ENCODE results near the gene FOXE3. TPM values are rescaled to one million over a fixed set of nuclear protein-coding genes. Genes with fewer than 3 reads are reported as not detected.

FOXE3 gene
- total RNA-seq, 1 donor from 2014 or later: not detected

- intact Hi-C loops (cut with micrococcal nuclease): no loop called here
Observed at GRCh38 chr1:47403321-47403910, 12.7 kb upstream of the FOXE3 start.

GRCh38 chr1:47405697-47406096 is 10.4 kb upstream of the FOXE3 start:
- intact Hi-C loops (cut with micrococcal nuclease): no loop called here

GRCh38 chr1:47406966-47407365 is 9.1 kb upstream of the FOXE3 start:
- intact Hi-C loops (cut with micrococcal nuclease): no loop called here

- intact Hi-C loops (cut with micrococcal nuclease): no loop called here
Observed at GRCh38 chr1:47407481-47407880, 8.6 kb upstream of the FOXE3 start.

GRCh38 chr1:47409311-47410067 is 6.6 kb upstream of the FOXE3 start:
- intact Hi-C loops (cut with micrococcal nuclease): no loop called here

- intact Hi-C loops (cut with micrococcal nuclease): no loop called here
Observed at GRCh38 chr1:47410068-47410455, 6.0 kb upstream of the FOXE3 start.

- intact Hi-C loops (cut with micrococcal nuclease): no loop called here
Observed at GRCh38 chr1:47411436-47411835, 4.6 kb upstream of the FOXE3 start.

- intact Hi-C loops (cut with micrococcal nuclease): no loop called here
Observed at GRCh38 chr1:47412437-47412836, 3.6 kb upstream of the FOXE3 start.

- intact Hi-C loops (cut with micrococcal nuclease): no loop called here
Observed at GRCh38 chr1:47416319-47417169, 459 bp downstream of the FOXE3 start.

GRCh38 chr1:47417170-47418044 is 1.3 kb downstream of the FOXE3 start:
- intact Hi-C loops (cut with micrococcal nuclease): loop anchor here (2.0 kb wide), 1 partner anchor 19 kb away; no protein-coding TSS in a partner anchor

GRCh38 chr1:47418122-47418521 is 2.0 kb downstream of the FOXE3 start:
- intact Hi-C loops (cut with micrococcal nuclease): loop anchor here (2.0 kb wide), 1 partner anchor 19 kb away; no protein-coding TSS in a partner anchor

- intact Hi-C loops (cut with micrococcal nuclease): loop anchor here (2.0 kb wide), 1 partner anchor 18 kb away; no protein-coding TSS in a partner anchor
Observed at GRCh38 chr1:47418681-47419325, 2.7 kb downstream of the FOXE3 start.

- intact Hi-C loops (cut with micrococcal nuclease): no loop called here
Observed at GRCh38 chr1:47420547-47420946, 4.5 kb downstream of the FOXE3 start.

- intact Hi-C loops (cut with micrococcal nuclease): loop anchor here (1.0 kb wide), 1 partner anchor 35 kb away; no protein-coding TSS in a partner anchor
Observed at GRCh38 chr1:47423872-47424271, 7.8 kb downstream of the FOXE3 start.

GRCh38 chr1:47424336-47424982 is 8.4 kb downstream of the FOXE3 start:
- intact Hi-C loops (cut with micrococcal nuclease): loop anchor here (1.0 kb wide), 1 partner anchor 35 kb away; no protein-coding TSS in a partner anchor

- intact Hi-C loops (cut with micrococcal nuclease): loop anchor here (5.0 to 10.0 kb wide), 3 partner anchors 103 to 944 kb away; partner anchors contain the start of genes DMBX1 and PDZK1IP1
Observed at GRCh38 chr1:47431534-47431933, 15.4 kb downstream of the FOXE3 start.

GRCh38 chr1:47432071-47433036 is 16.3 kb downstream of the FOXE3 start:
- intact Hi-C loops (cut with micrococcal nuclease): loop anchor here (1.0 to 10.0 kb wide), 4 partner anchors 102 to 945 kb away; partner anchors contain the start of genes DMBX1 and PDZK1IP1

- intact Hi-C loops (cut with micrococcal nuclease): loop anchor here (5.0 to 10.0 kb wide), 3 partner anchors 102 to 946 kb away; partner anchors contain the start of genes DMBX1 and PDZK1IP1
Observed at GRCh38 chr1:47433037-47433421, 16.9 kb downstream of the FOXE3 start.
